CD14-positive monocyte (primary cell): ENCODE measurements around the gene HMOX2. TPM values are rescaled to one million over a fixed set of nuclear protein-coding genes. Genes with fewer than 3 reads are reported as not detected.

Experiments used
- DNase-seq, 3 donors: peaks; one replicate each; pipeline ENCODE4 v3.0.0-alpha.2; 2011 to 2022
- H2AFZ ChIP-seq: 2 replicates; pipeline ENCODE4 v1.6.0; 2012; ENCODE audit warnings: mild to moderate bottlenecking, low read depth, low read length, inconsistent platforms; ENCODE audit not compliant: insufficient read depth, poor library complexity, severe bottlenecking
- H3K27ac ChIP-seq, 2 donors: 1 replicate in 1 of 2; 2 replicates in 1 of 2; pipeline ENCODE4 v1.5.1; 2012 to 2013; ENCODE audit warnings: low read length in 2 of 2, control low read depth in 1 of 2, inconsistent platforms in 1 of 2, low read depth in 1 of 2, mild to moderate bottlenecking in 1 of 2
- H3K27me3 ChIP-seq, 2 donors: one replicate each; pipeline versions ENCODE4 v1.6.0 to v1.6.1; 2011 to 2013; ENCODE audit warnings: low read length in 2 of 2; ENCODE audit not compliant: control insufficient read depth in 2 of 2, insufficient read depth in 2 of 2
- H3K36me3 ChIP-seq, 2 donors: replicated peaks in 1 of 2; 1 replicate in 1 of 2; 2 replicates in 1 of 2; pipeline versions ENCODE4 v1.5.1 to v1.6.1; 2012 to 2013; ENCODE audit warnings: low read length in 2 of 2, control low read depth in 1 of 2, inconsistent platforms in 1 of 2, mild to moderate bottlenecking in 1 of 2; ENCODE audit not compliant: insufficient read depth in 2 of 2, control insufficient read depth in 1 of 2
- H3K4me1 ChIP-seq, 2 donors: 1 replicate in 1 of 2; 2 replicates in 1 of 2; pipeline versions ENCODE4 v1.5.1 to v1.6.1; 2012 to 2013; ENCODE audit warnings: low read length in 2 of 2, control low read depth in 1 of 2, inconsistent platforms in 1 of 2, mild to moderate bottlenecking in 1 of 2, moderate library complexity in 1 of 2; ENCODE audit not compliant: insufficient read depth in 2 of 2, control insufficient read depth in 1 of 2
- H3K4me2 ChIP-seq: replicated peaks from 2 replicates; pipeline ENCODE3; 2012; ENCODE audit warnings: low read length, moderate library complexity, mild to moderate bottlenecking; ENCODE audit not compliant: poor library complexity, severe bottlenecking; ENCODE audit errors: extremely low read depth
- H3K4me3 ChIP-seq, 3 experiments: fragments of 200-600 bp in 1 of 3; sonication (generic) in 1 of 3; replicated peaks in 1 of 3; 1 replicate in 2 of 3; 2 replicates in 1 of 3; pipeline ENCODE4 v1.5.1; 2011 to 2013; ENCODE audit warnings: low read length in 3 of 3, mild to moderate bottlenecking in 3 of 3, control low read depth in 2 of 3, low read depth in 2 of 3, inconsistent platforms in 1 of 3, moderate library complexity in 1 of 3
- H3K79me2 ChIP-seq: 2 replicates; pipeline ENCODE4 v1.6.0; 2012; ENCODE audit warnings: mild to moderate bottlenecking, control low read depth, inconsistent platforms, low read length, moderate library complexity; ENCODE audit not compliant: insufficient read depth
- H3K9ac ChIP-seq: 2 replicates; pipeline ENCODE4 v1.6.0; 2017; ENCODE audit warnings: low read length, mild to moderate bottlenecking; ENCODE audit not compliant: insufficient read depth, poor library complexity, severe bottlenecking
- H3K9me3 ChIP-seq, 2 donors: replicated peaks in 1 of 2; 1 replicate in 1 of 2; 2 replicates in 1 of 2; pipeline versions ENCODE4 v1.5.1 to v1.6.1; 2012 to 2013; ENCODE audit warnings: low read length in 2 of 2, control low read depth in 1 of 2; ENCODE audit not compliant: control insufficient read depth in 1 of 2, insufficient read depth in 1 of 2
- H4K20me1 ChIP-seq: 2 replicates; pipeline ENCODE4 v1.6.0; 2012; ENCODE audit warnings: mild to moderate bottlenecking, low read length, control low read depth, moderate library complexity; ENCODE audit not compliant: insufficient read depth
- H3K27ac Mint-ChIP-seq, 7 donors: one replicate each; pipeline ENCODE4 v1.8.0; 2020; ENCODE audit warnings: mild to moderate bottlenecking in 7 of 7, mixed read lengths in 7 of 7, moderate library complexity in 6 of 7, inconsistent platforms in 2 of 7
- H3K27me3 Mint-ChIP-seq, 3 donors: one replicate each; pipeline ENCODE4 v1.8.0; 2021 to 2022; ENCODE audit warnings: low read depth in 3 of 3, mild to moderate bottlenecking in 3 of 3, mixed read lengths in 3 of 3, moderate library complexity in 3 of 3, inconsistent platforms in 1 of 3
- H3K36me3 Mint-ChIP-seq, 2 donors: one replicate each; pipeline ENCODE4 v1.8.0; 2020; ENCODE audit warnings: mixed read lengths in 2 of 2, inconsistent platforms in 1 of 2, mild to moderate bottlenecking in 1 of 2
- H3K4me1 Mint-ChIP-seq: one replicate; pipeline ENCODE4 v1.8.0; 2020; ENCODE audit warnings: mild to moderate bottlenecking, mixed read lengths
- H3K4me3 Mint-ChIP-seq, 2 donors: one replicate each; pipeline ENCODE4 v1.8.0; 2020; ENCODE audit warnings: mild to moderate bottlenecking in 2 of 2, mixed read lengths in 2 of 2, moderate library complexity in 1 of 2
- H3K9me3 Mint-ChIP-seq, 7 donors: one replicate each; pipeline ENCODE4 v1.8.0; 2020 to 2022; ENCODE audit warnings: mixed read lengths in 7 of 7, mild to moderate bottlenecking in 6 of 7, moderate library complexity in 6 of 7, inconsistent platforms in 2 of 7
- CTCF ChIP-seq: fragments of 200-600 bp; IDR thresholded peaks from one replicate; pipeline ENCODE4 v1.8.0; 2022; ENCODE audit warnings: antibody characterized with exemption, mild to moderate bottlenecking
- WGBS: methylation state at CpG from one replicate; pipeline ENCODE4 v1.1.5; 2013; ENCODE audit warnings: missing lambda C conversion rate; ENCODE audit not compliant: insufficient coverage; 5-methylcytosine and 5-hydroxymethylcytosine counted together
- intact Hi-C, 2 donors: fragments of 100-400 bp; cut with micrococcal nuclease; formaldehyde crosslinking; loops; one replicate each; pipeline versions ENCODE4 v1.15.0 to v1.15.1; 2023
- polyA plus RNA-seq, 3 donors: library from polyadenylated mRNA; depleted of rRNA in 1 of 3; unstranded in 2 of 3; stranded (reverse) in 1 of 3; fragments of 300-500 nt in 2 of 3; fragments of >200 nt in 1 of 3; fragmentation: Illumina TruSeq in 2 of 3; gene quantifications; 1 replicate in 2 of 3; 2 replicates in 1 of 3; pipeline ENCODE4 v1.2.3, GENCODE V29; 2012 to 2021

HMOX2 gene
- polyA plus RNA-seq, 3 donors = 21.7 to 33.2 (median 25.0) TPM

DNA sequence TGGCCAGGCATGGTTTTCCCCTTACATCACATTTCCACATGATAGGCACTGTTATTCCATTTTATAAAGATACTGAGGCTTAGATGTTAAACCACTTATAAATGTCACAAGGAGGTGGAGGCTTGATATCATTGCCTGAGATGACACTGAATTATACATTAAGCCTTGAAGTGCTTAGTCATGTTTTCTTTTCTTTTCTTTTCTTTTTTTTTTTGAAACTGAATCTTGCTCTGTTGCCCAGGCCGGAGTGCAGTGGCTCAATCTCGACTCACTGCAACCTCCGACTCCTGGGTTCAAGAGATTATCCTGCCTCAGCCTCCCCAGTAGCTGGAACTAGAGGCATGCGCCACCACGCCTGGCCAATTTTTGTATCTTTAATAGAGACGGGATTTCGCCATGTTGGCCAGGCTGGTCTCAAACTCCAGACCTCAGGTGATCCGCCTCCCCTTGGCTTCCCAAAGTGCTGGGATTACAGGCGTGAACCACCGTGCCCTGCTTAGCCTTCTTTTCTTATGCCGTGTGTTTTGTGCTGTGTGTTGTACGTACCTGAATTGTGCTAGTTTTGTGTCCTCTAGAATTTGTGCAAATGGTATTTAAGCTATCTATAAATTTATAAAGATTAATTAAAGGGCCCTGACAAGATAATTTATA lies 49.4 kb upstream of the HMOX2 start:
- peaks cover 46% of the 10 kb centered on the region for H3K79me2 ChIP-seq

DNA sequence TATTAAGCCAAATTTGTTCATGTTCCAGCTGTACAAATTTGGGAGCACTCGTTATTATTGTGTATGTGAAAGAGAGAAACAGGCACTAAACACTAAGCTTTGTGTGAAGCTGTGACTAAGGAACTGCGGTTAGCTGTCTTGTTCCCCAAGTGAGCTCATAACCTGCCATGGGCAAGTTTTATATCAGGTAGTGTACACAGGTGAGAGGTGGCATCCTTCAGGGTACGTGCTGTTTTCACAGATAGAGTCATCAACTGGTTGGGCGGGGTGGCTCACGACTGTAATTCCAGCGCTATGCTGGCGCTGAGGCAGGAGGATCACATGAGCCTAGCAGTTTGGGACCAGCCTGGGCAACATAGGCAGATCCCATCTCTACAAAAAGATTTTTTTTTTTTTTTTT lies 47.7 kb upstream of the HMOX2 start:
- H3K27ac Mint-ChIP-seq = no peak overlapping the region
- Histone ChIP-seq H2AFZ (no peak overlapping the region), H3K27ac (no peak overlapping the region), H3K4me1 (peaks cover 14 to 20% of the 10 kb centered on the region in 2 donors), H3K4me2 (no peak overlapping the region), H3K9ac (no peak overlapping the region), H3K79me2 (peaks cover 46% of the 10 kb centered on the region), H3K9me3 (no peaks in the 10 kb centered on the region), H3K36me3 (peaks cover 6 to 17% of the 10 kb centered on the region in 2 donors), H3K4me3 (no peak overlapping the region), H3K27me3 (no peaks in the 10 kb centered on the region), H4K20me1 (no peaks in the 10 kb centered on the region)
- intact Hi-C loops = loop anchor here in 1 of 2 donors (5.0 kb wide), 1 partner anchor 39 kb away; no protein-coding TSS in a partner anchor
- peaks cover 0 to 2% (median 0%) of the 10 kb centered on the region in 3 donors for H3K27me3 Mint-ChIP-seq
- 100% methylated on average over 5 of the region's 7 CpGs for WGBS
- H3K4me3 Mint-ChIP-seq = no peak overlapping the region
- TF ChIP-seq CTCF = no peak
- H3K4me1 Mint-ChIP-seq = peaks cover 17% of the 10 kb centered on the region
- DNase-seq = no peak
- peaks cover 16 to 38% of the 10 kb centered on the region in 2 donors for H3K36me3 Mint-ChIP-seq
- H3K9me3 Mint-ChIP-seq = no peaks in the 10 kb centered on the region

More for the DNA sequence above, 49.4 kb upstream of the HMOX2 start:
- peak overlapping the region in 1 of 3 experiments; percentile 91 for H3K4me3 ChIP-seq
- Mint-ChIP-seq H3K9me3 (no peaks in the 10 kb centered on the region), H3K4me3 (peak overlapping the region; percentile 93 to 96), H3K4me1 (peaks cover 23% of the 10 kb centered on the region), H3K27me3 (peaks cover 0 to 2% (median 0%) of the 10 kb centered on the region in 3 donors), H3K36me3 (peaks cover 11 to 31% of the 10 kb centered on the region in 2 donors), H3K27ac (peak overlapping the region in 4 of 7 donors; percentile 42 to 100 (median 74))
- H3K27me3 ChIP-seq = no peaks in the 10 kb centered on the region
- no peak for DNase-seq
- peaks cover 14 to 22% of the 10 kb centered on the region in 2 donors for H3K4me1 ChIP-seq
- intact Hi-C loops = loop anchor here in 1 of 2 donors (5.0 kb wide), 1 partner anchor 40 kb away; no protein-coding TSS in a partner anchor
- H4K20me1 ChIP-seq = no peaks in the 10 kb centered on the region
- H3K36me3 ChIP-seq = peaks cover 6 to 13% of the 10 kb centered on the region in 2 donors
- H2AFZ ChIP-seq = no peak overlapping the region
- no peaks in the 10 kb centered on the region for H3K9me3 ChIP-seq
- peak overlapping the region; percentile 93 for H3K4me2 ChIP-seq
- TF ChIP-seq CTCF = no peak
- H3K27ac ChIP-seq = peak overlapping the region in 1 of 2 donors; percentile 96
- 95% methylated on average over 10 of the region's 12 CpGs for WGBS
- H3K9ac ChIP-seq = peak overlapping the region; percentile 81
